Body of pancreas (tissue), 4 donors: ENCODE results near the gene GSTA4. TPM values are rescaled to one million over a fixed set of nuclear protein-coding genes. Genes with fewer than 3 reads are reported as not detected.

Experiments used
- ATAC-seq: fragments of 150-250 bp; one replicate; pipeline ENCODE4 v1.9.1; 2016
- DNase-seq, 4 donors: peaks; one replicate each; pipeline ENCODE4 v3.0.0-alpha.2; 2019
- H3K27ac ChIP-seq, 4 donors: fragments of 200-600 bp; sonication (generic); 1 replicate in 3 of 4; 2 replicates in 1 of 4; pipeline versions ENCODE4 v1.5.1 to v1.6.1; 2016 to 2019; ENCODE audit warnings: mild to moderate bottlenecking in 1 of 4, mixed read lengths in 1 of 4, moderate library complexity in 1 of 4
- H3K27me3 ChIP-seq, 2 donors: fragments of 200-600 bp; sonication (generic); one replicate each; pipeline ENCODE4 v1.6.0; 2016; ENCODE audit warnings: mild to moderate bottlenecking in 1 of 2
- H3K36me3 ChIP-seq, 2 donors: fragments of 200-600 bp; sonication (generic); replicated peaks in 1 of 2; 2 replicates each; pipeline ENCODE4 v1.5.1; 2016; ENCODE audit warnings: low read depth in 2 of 2; ENCODE audit not compliant: insufficient read depth in 1 of 2
- H3K4me1 ChIP-seq: fragments of 200-600 bp; sonication (generic); one replicate; pipeline ENCODE4 v1.6.0; 2016
- H3K4me3 ChIP-seq, 2 donors: fragments of 200-600 bp; sonication (generic); 1 replicate in 1 of 2; 2 replicates in 1 of 2; pipeline ENCODE4 v1.5.1; 2016 to 2019
- H3K9me3 ChIP-seq, 3 donors: fragments of 200-600 bp; sonication (generic); 1 replicate in 2 of 3; 2 replicates in 1 of 3; pipeline ENCODE4 v1.5.1; 2016
- CTCF ChIP-seq, 7 experiments: fragments of 450-650 bp in 4 of 7; fragments of 200-600 bp in 3 of 7; sonication (generic) in 3 of 7; IDR thresholded peaks; one replicate each; pipeline ENCODE4 v1.5.1; 2016 to 2019; ENCODE audit warnings: antibody characterized with exemption in 7 of 7
- POLR2A ChIP-seq, 3 donors: fragments of 450-650 bp; IDR thresholded peaks; one replicate each; pipeline ENCODE4 v1.6.1; 2016; ENCODE audit warnings: antibody characterized with exemption in 3 of 3, mild to moderate bottlenecking in 2 of 3
- WGBS, 2 donors: methylation state at CpG; one replicate each; pipeline ENCODE4 v1.1.5; 2017; 5-methylcytosine and 5-hydroxymethylcytosine counted together
- intact Hi-C: fragments of 100-400 bp; cut with DNase I; formaldehyde crosslinking; loops from one replicate; pipeline ENCODE4 v1.15.1; 2023
- total RNA-seq, 2 donors: library from RNA; depleted of rRNA; stranded (reverse); fragments of >200 nt; gene quantifications; one replicate each; pipeline ENCODE4 v1.1.0, GENCODE V29; 2016

GSTA4 gene
- total RNA-seq, 2 donors from 2014 or later: 13.5 to 27.7 TPM

DNA sequence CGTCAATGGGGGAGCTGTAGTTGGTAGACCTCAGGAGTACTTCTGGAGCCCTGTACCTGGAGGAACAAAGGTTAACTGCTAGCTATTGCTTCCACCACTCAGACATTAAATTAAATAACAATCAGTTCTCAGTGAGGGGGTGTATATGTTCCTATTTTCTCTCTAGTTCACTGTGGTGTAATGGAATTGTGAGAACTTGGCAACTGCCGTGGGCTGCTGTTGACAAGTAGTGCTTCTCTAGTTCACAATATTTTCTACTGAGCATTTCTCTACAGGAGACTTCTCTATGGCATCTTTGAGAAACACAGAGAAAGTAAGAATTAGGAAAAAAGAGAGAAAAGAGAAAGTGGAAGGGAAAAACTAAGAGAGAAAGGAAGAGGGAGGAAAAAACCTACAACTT lies 23.4 kb upstream of the GSTA4 start:
- H3K36me3 ChIP-seq: peaks cover 0 to 21% of the 10 kb centered on the region in 2 donors
- intact Hi-C loops: no loop called here
- no peaks in the 10 kb centered on the region for H3K27me3 ChIP-seq
- no peak for DNase-seq
- no peak for TF ChIP-seq POLR2A (IDR thresholded peaks at IDR 0.05)
- no peak for TF ChIP-seq CTCF (IDR thresholded peaks at IDR 0.05)
- H3K27ac ChIP-seq: no peak overlapping the region
- 91 to 95% methylated on average over 2 of the region's 2 CpGs for WGBS, 2 donors
- no peaks in the 10 kb centered on the region for H3K9me3 ChIP-seq
- no peak overlapping the region for H3K4me3 ChIP-seq
- H3K4me1 ChIP-seq: no peaks in the 10 kb centered on the region
- no peak for ATAC-seq

DNA sequence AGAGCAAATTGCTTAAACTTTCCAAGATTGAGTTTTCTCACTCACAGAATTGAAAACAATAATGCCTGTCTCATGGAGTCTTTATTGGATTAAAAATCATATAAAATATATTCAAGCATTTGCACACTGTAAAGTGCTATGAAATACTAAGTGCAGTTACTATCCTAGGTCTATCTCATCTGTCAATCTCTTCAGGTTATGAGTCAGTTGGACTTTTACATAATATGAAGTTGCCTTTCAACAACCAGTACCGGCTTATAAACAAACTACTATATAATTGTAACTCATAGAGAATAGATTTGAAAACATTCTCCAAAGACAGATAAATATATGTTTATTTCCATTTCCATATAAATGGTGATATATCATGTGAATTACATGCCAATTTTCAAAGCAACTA lies 20.4 kb upstream of the GSTA4 start:
- H3K4me3 ChIP-seq: no peak overlapping the region
- intact Hi-C loops: no loop called here
- H3K9me3 ChIP-seq: no peaks in the 10 kb centered on the region
- no peak overlapping the region for H3K27ac ChIP-seq
- peaks cover 0 to 32% of the 10 kb centered on the region in 2 donors for H3K36me3 ChIP-seq
- no peaks in the 10 kb centered on the region for H3K4me1 ChIP-seq
- TF ChIP-seq CTCF (IDR thresholded peaks at IDR 0.05) (no peak), POLR2A (IDR thresholded peaks at IDR 0.05) (no peak)
- ATAC-seq (no peak), DNase-seq (no peak)
- 80 to 90% methylated on average over 1 of the region's 1 CpG for WGBS, 2 donors
- no peaks in the 10 kb centered on the region for H3K27me3 ChIP-seq

DNA sequence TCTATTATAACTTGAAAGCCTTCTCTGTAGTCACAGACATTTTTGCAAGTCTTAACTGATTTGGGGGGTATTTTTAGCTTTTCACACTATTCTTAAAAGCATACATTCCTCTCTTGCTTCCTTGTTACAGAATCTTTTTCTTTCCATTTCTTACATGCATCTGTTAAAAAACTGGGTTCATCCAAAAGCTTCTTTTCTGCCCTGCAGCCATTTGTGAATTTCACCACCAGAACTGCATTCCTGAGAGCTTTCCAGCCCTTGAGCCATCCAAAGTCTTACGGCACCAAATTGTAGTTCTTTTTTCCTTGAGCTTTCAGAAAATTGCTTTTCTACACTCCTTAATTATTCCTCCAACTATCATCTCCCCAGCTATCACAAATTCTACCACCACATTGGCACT lies 19.7 kb upstream of the GSTA4 start:
- no peaks in the 10 kb centered on the region for H3K9me3 ChIP-seq
- H3K27me3 ChIP-seq: no peaks in the 10 kb centered on the region
- 91 to 97% methylated on average over 1 of the region's 1 CpG for WGBS, 2 donors
- intact Hi-C loops: no loop called here
- no peak for TF ChIP-seq POLR2A (IDR thresholded peaks at IDR 0.05)
- TF ChIP-seq CTCF (IDR thresholded peaks at IDR 0.05): no peak
- DNase-seq: no peak
- no peak overlapping the region for H3K4me3 ChIP-seq
- H3K4me1 ChIP-seq: no peaks in the 10 kb centered on the region
- no peak overlapping the region for H3K27ac ChIP-seq
- peaks cover 0 to 35% of the 10 kb centered on the region in 2 donors for H3K36me3 ChIP-seq
- ATAC-seq: no peak

- H3K27me3 ChIP-seq: no peaks in the 10 kb centered on the region
- peak; percentile 84 for ATAC-seq
- DNase-seq: no peak
- TF ChIP-seq CTCF (IDR thresholded peaks at IDR 0.05) (no peak), POLR2A (IDR thresholded peaks at IDR 0.05) (no peak)
- intact Hi-C loops: no loop called here
- H3K27ac ChIP-seq: peak overlapping the region in 3 of 4 donors; percentile 29 to 59 (median 46)
- H3K4me3 ChIP-seq: no peak overlapping the region
- H3K4me1 ChIP-seq: no peaks in the 10 kb centered on the region
- H3K9me3 ChIP-seq: no peaks in the 10 kb centered on the region
- peaks cover 0 to 36% of the 10 kb centered on the region in 2 donors for H3K36me3 ChIP-seq
Observed at GRCh38 chr6:53014063-53014462, 19.0 kb upstream of the GSTA4 start.

GRCh38 chr6:53011979-53012378 lies 16.9 kb upstream of the GSTA4 start:
- H3K9me3 ChIP-seq: no peaks in the 10 kb centered on the region
- no peaks in the 10 kb centered on the region for H3K4me1 ChIP-seq
- WGBS, 2 donors: 67 to 75% methylated on average over 1 of the region's 1 CpG
- H3K27me3 ChIP-seq: no peaks in the 10 kb centered on the region
- H3K4me3 ChIP-seq: no peak overlapping the region
- intact Hi-C loops: no loop called here
- no peak overlapping the region for H3K27ac ChIP-seq
- TF ChIP-seq CTCF (IDR thresholded peaks at IDR 0.05) (no peak), POLR2A (IDR thresholded peaks at IDR 0.05) (no peak)
- peaks cover 0 to 29% of the 10 kb centered on the region in 2 donors for H3K36me3 ChIP-seq
- DNase-seq (no peak), ATAC-seq (no peak)
